ENCODE measurements around the gene CFAP97D1.

CFAP97D1 gene

DNA sequence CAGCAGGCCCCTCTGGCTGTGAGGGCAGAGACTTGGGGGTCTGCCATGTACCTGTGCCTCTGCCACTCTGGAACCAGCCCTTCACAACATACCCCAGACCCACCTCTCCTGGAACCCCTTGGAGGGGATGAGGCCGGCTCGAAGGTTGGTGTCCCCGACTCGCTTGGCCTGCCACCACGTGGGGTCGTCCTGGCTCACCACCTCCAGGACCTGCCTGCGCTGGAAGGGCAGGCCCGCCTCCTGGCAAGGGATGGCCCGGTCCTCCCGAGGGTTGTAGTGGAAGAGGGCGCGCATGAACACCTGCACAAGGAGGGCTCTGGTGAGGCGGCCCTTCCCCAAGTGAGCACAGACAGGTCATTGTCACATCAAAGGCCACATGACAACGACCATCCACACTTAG is 40.5 kb downstream of the CFAP97D1 start:
- Mint-ChIP-seq H3K36me3 (ENCODE audit: low read depth) (peaks cover 30% of the 10 kb centered on the region), H3K4me1 (peaks cover 10% of the 10 kb centered on the region), H3K4me3 (no peak overlapping the region), H3K27me3 (ENCODE audit: low read depth, poor library complexity) (peaks cover 3% of the 10 kb centered on the region), H3K27ac (no peak overlapping the region), H3K9me3 (no peaks in the 10 kb centered on the region)
- DNase-seq: no peak
- TF ChIP-seq, protein P1, sequence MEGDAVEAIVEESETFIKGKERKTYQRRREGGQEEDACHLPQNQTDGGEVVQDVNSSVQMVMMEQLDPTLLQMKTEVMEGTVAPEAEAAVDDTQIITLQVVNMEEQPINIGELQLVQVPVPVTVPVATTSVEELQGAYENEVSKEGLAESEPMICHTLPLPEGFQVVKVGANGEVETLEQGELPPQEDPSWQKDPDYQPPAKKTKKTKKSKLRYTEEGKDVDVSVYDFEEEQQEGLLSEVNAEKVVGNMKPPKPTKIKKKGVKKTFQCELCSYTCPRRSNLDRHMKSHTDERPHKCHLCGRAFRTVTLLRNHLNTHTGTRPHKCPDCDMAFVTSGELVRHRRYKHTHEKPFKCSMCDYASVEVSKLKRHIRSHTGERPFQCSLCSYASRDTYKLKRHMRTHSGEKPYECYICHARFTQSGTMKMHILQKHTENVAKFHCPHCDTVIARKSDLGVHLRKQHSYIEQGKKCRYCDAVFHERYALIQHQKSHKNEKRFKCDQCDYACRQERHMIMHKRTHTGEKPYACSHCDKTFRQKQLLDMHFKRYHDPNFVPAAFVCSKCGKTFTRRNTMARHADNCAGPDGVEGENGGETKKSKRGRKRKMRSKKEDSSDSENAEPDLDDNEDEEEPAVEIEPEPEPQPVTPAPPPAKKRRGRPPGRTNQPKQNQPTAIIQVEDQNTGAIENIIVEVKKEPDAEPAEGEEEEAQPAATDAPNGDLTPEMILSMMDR (IDR thresholded peaks at IDR 0.05): no peak

DNA sequence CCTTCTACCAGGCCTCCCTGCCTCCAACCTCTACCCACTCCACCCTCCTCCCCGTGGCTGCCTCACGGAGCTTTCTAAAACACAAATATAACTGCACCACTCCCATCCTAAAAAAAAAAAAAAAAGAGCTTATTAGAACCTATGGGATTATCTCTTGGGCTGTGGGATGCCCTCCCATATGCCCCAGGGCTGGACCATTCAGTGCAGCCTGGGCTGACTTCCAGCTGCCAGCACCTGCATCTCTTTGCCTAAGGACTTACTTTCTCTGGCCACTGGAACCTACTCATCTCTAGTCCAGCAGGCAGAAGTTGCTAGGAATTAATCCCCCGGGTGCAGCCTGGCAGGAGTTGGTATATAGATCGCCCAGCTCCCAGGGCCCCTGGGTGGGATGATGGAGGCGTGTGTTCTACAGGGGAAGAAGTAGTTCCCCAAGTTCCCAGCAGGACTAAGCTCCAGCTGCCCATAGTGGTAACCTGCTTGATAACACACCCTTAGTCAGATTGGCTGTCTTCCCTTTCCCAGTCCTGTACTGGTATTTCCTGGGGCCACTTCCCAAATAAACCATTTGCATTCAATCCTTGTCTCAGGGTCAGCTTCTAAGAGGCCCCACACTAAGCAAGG is 42.4 kb downstream of the CFAP97D1 start:
- no peaks in the 10 kb centered on the region for H3K9me3 Mint-ChIP-seq
- H3K4me1 Mint-ChIP-seq: no peaks in the 10 kb centered on the region
- TF ChIP-seq, protein P1 (IDR thresholded peaks at IDR 0.05): no peak
- H3K27me3 Mint-ChIP-seq (ENCODE audit: low read depth, poor library complexity): peaks cover 3% of the 10 kb centered on the region
- peaks cover 33% of the 10 kb centered on the region for H3K36me3 Mint-ChIP-seq (ENCODE audit: low read depth)
- DNase-seq: no peak
- H3K27ac Mint-ChIP-seq: no peak overlapping the region
- no peak overlapping the region for H3K4me3 Mint-ChIP-seq

DNA sequence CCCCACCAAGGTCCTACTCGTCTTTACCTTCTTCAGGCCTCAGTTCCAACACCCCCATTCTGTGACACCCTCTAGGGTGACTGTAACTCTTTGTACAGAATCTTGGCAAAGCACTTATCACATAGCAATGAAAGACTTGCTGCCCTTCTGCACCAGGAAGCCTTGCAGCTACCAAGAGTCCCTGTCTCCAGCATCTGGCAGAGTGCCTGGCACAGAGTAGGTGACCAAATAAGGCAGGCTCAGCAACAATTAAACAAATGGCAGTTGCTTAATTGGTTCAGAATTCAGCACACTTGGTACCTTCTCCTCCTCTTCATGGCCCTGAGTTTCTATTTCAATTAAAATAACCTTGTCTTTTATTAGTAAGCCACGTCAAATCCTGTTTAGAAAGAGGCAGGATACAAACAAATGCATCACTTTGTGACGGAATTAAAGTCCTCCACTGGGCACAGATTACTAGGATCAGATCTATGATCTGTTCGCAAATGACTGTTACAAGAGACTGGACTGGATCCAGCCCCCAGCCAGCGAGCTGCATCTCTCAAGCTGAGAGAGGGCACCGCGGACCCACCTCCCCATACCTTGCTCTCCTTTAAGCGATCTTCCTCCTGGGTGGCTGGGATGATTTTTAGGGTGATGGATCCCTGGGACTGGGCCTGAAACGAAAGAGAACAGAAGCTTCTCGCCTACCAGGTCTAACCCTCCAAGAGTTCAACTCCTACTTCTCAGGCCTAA is 43.3 kb downstream of the CFAP97D1 start:
- no peaks in the 10 kb centered on the region for H3K4me1 Mint-ChIP-seq
- no peak for DNase-seq
- no peak overlapping the region for H3K27ac Mint-ChIP-seq
- TF ChIP-seq, protein P1 (IDR thresholded peaks at IDR 0.05): no peak
- H3K36me3 Mint-ChIP-seq (ENCODE audit: low read depth): peaks cover 39% of the 10 kb centered on the region
- H3K4me3 Mint-ChIP-seq: no peak overlapping the region
- no peaks in the 10 kb centered on the region for H3K9me3 Mint-ChIP-seq
- peaks cover 3% of the 10 kb centered on the region for H3K27me3 Mint-ChIP-seq (ENCODE audit: low read depth, poor library complexity)

DNA sequence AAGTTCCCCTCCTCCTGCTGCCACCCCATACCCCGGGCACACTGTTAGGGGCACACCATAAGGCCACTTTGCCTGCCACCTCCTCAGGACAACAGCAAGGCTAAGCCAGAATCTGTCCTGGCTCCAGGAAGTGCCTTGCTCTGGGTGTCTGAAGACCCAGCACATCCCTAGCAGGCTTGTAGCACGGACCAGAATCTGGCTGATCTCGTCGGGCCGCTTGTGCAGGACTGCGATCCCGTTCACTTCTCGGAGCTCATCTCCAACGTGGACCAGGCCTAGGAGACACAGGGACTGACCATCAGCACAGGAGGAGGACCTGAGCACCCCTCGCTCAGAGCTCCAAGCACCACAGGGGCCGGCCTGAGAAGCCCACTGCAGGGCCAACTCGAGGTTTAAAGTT is 45.3 kb downstream of the CFAP97D1 start:
- Mint-ChIP-seq H3K27me3 (ENCODE audit: low read depth, poor library complexity) (peaks cover 7% of the 10 kb centered on the region), H3K9me3 (no peaks in the 10 kb centered on the region), H3K4me3 (no peak overlapping the region), H3K4me1 (no peaks in the 10 kb centered on the region), H3K27ac (no peak overlapping the region), H3K36me3 (ENCODE audit: low read depth) (peaks cover 33% of the 10 kb centered on the region)
- TF ChIP-seq, protein P1 (IDR thresholded peaks at IDR 0.05): no peak
- no peak for DNase-seq

DNA sequence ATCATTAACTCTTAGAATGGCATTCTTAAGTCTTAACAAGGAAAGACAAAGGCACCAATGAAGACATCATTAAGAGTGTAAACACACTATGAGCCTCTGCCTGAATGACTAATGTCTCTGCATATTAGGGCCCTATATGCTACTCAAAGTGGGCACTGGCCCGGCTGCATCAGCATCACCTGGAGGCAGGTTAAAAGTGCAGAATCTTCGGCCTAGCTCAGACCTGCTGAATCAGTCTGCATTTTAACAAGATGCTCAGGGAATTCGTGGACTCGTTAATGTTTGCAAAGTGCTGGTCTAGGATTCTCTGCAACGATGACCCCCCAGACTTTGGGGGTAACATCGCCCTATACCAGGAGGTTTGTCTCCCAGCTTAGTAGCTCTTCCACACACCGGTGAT is 46.0 kb downstream of the CFAP97D1 start:
- TF ChIP-seq, protein P1 (IDR thresholded peaks at IDR 0.05): no peak
- no peaks in the 10 kb centered on the region for H3K9me3 Mint-ChIP-seq
- H3K4me3 Mint-ChIP-seq: no peak overlapping the region
- peak overlapping the region; percentile 87 for H3K27ac Mint-ChIP-seq
- peaks cover 6% of the 10 kb centered on the region for H3K4me1 Mint-ChIP-seq
- H3K27me3 Mint-ChIP-seq (ENCODE audit: low read depth, poor library complexity): peaks cover 7% of the 10 kb centered on the region
- peaks cover 34% of the 10 kb centered on the region for H3K36me3 Mint-ChIP-seq (ENCODE audit: low read depth)
- DNase-seq: no peak

DNA sequence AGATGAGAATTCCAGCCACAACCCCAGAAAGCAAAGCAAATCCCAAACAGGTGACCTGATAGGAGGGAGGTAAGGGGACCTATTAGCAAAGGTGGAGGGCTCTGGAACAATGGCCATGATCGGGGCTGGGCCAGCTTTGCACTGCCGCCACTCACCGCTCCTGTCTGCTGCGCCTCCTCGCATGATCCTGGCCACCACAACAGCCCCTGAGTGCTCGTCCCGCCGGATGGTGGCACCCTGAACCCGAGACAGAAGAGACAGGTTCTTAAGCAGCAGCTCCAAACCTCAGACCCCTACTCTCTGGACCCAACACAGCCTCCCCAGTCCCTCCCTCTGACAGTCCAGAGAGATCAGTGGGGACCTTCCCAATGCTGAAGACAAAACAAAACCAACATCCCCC is 47.4 kb downstream of the CFAP97D1 start:
- TF ChIP-seq, protein P1 (IDR thresholded peaks at IDR 0.05): no peak
- Mint-ChIP-seq H3K36me3 (ENCODE audit: low read depth) (peaks cover 26% of the 10 kb centered on the region), H3K4me3 (no peak overlapping the region), H3K27me3 (ENCODE audit: low read depth, poor library complexity) (peaks cover 7% of the 10 kb centered on the region), H3K4me1 (peaks cover 19% of the 10 kb centered on the region), H3K27ac (no peak overlapping the region), H3K9me3 (no peaks in the 10 kb centered on the region)
- no peak for DNase-seq
